Keratinocyte (primary cell): ENCODE results near the gene MAL.

Experiments used
- CTCF ChIP-seq, 3 experiments: IDR thresholded peaks in 1 of 3; conservative IDR thresholded peaks in 1 of 3; optimal IDR thresholded peaks in 1 of 3; 2 replicates in 2 of 3; 3 replicates in 1 of 3; pipeline versions ENCODE3 to v1.5.1; 2011; ENCODE audit warnings: low read length in 3 of 3, mild to moderate bottlenecking in 3 of 3, moderate library complexity in 2 of 3, control low read depth in 1 of 3, inconsistent platforms in 1 of 3; ENCODE audit not compliant: insufficient read depth in 2 of 3; ENCODE audit errors: extremely low read depth in 1 of 3
- EZH2 ChIP-seq: IDR thresholded peaks from one replicate; pipeline ENCODE4 v1.6.1; 2012; ENCODE audit warnings: inconsistent platforms, mild to moderate bottlenecking, low read length, moderate library complexity

GRCh38 chr2:95074663-95075439, 49.3 kb downstream of the MAL start:
- TF ChIP-seq CTCF (optimal IDR thresholded peaks at IDR 0.05 in 1 of 3, IDR thresholded peaks at IDR 0.05 in 1 of 3, conservative IDR thresholded peaks at IDR 0.05 in 1 of 3; ENCODE audit: extremely low read depth in 1 of 3, insufficient read depth in 2 of 3, low read length in 3 of 3) (no peak), EZH2 (no peak)
